ENCODE measurements around the gene ITGA6.

ITGA6 gene

GRCh38 chr2:172440795-172441194, 13.4 kb downstream of the ITGA6 start:
- Histone ChIP-seq H3K4me1 (no peaks in the 10 kb centered on the region), H3K27ac (no peak overlapping the region)

GRCh38 chr2:172442072-172442895, 14.9 kb downstream of the ITGA6 start:
- Histone ChIP-seq H3K27ac (no peak overlapping the region), H3K27me3 (ENCODE audit: control insufficient read depth, insufficient read depth, low read length) (no peaks in the 10 kb centered on the region), H3K9me3 (ENCODE audit: control insufficient read depth, low read length) (no peaks in the 10 kb centered on the region), H3K79me2 (peaks cover 4% of the 10 kb centered on the region), H3K36me3 (ENCODE audit: control insufficient read depth, insufficient read depth, low read length) (no peaks in the 10 kb centered on the region), H3K4me1 (no peaks in the 10 kb centered on the region), H3K4me3 (ENCODE audit: low read depth, low read length) (no peak overlapping the region), H2AFZ (no peak overlapping the region), H3K4me2 (ENCODE audit: low read length) (no peak overlapping the region), H3K9ac (no peak overlapping the region)
- no peak for TF ChIP-seq CTCF (IDR thresholded peaks at IDR 0.05)

More at GRCh38 chr2:172440795-172441194, 13.4 kb downstream of the ITGA6 start:
- Histone ChIP-seq H3K36me3 (ENCODE audit: control insufficient read depth, insufficient read depth, low read length) (no peaks in the 10 kb centered on the region), H3K27me3 (ENCODE audit: control insufficient read depth, insufficient read depth, low read length) (no peaks in the 10 kb centered on the region), H2AFZ (no peak overlapping the region), H3K79me2 (peaks cover 4% of the 10 kb centered on the region), H3K9me3 (ENCODE audit: control insufficient read depth, low read length) (no peaks in the 10 kb centered on the region), H3K4me3 (ENCODE audit: low read depth, low read length) (no peak overlapping the region), H3K9ac (no peak overlapping the region), H3K4me2 (ENCODE audit: low read length) (no peak overlapping the region)
- no peak for TF ChIP-seq CTCF (IDR thresholded peaks at IDR 0.05)

GRCh38 chr2:172445851-172446250, 18.5 kb downstream of the ITGA6 start:
- H3K9ac ChIP-seq, result no peak overlapping the region
- no peak overlapping the region for H2AFZ ChIP-seq
- H3K9me3 ChIP-seq (ENCODE audit: control insufficient read depth, low read length), result no peaks in the 10 kb centered on the region
- H3K79me2 ChIP-seq, result peaks cover 6% of the 10 kb centered on the region
- TF ChIP-seq CTCF (IDR thresholded peaks at IDR 0.05), result no peak
- no peak overlapping the region for H3K4me2 ChIP-seq (ENCODE audit: low read length)
- no peaks in the 10 kb centered on the region for H3K4me1 ChIP-seq
- H3K27ac ChIP-seq, result no peak overlapping the region
- no peaks in the 10 kb centered on the region for H3K36me3 ChIP-seq (ENCODE audit: control insufficient read depth, insufficient read depth, low read length)
- no peaks in the 10 kb centered on the region for H3K27me3 ChIP-seq (ENCODE audit: control insufficient read depth, insufficient read depth, low read length)
- no peak overlapping the region for H3K4me3 ChIP-seq (ENCODE audit: low read depth, low read length)

GRCh38 chr2:172446474-172447063, 19.2 kb downstream of the ITGA6 start:
- peaks cover 6% of the 10 kb centered on the region for H3K79me2 ChIP-seq
- no peaks in the 10 kb centered on the region for H3K9me3 ChIP-seq (ENCODE audit: control insufficient read depth, low read length)
- TF ChIP-seq CTCF (IDR thresholded peaks at IDR 0.05), result no peak
- no peak overlapping the region for H3K4me2 ChIP-seq (ENCODE audit: low read length)
- no peaks in the 10 kb centered on the region for H3K27me3 ChIP-seq (ENCODE audit: control insufficient read depth, insufficient read depth, low read length)
- H3K9ac ChIP-seq, result no peak overlapping the region
- no peak overlapping the region for H3K27ac ChIP-seq
- H2AFZ ChIP-seq, result no peak overlapping the region
- H3K4me3 ChIP-seq (ENCODE audit: low read depth, low read length), result no peak overlapping the region
- no peaks in the 10 kb centered on the region for H3K4me1 ChIP-seq
- H3K36me3 ChIP-seq (ENCODE audit: control insufficient read depth, insufficient read depth, low read length), result no peaks in the 10 kb centered on the region
